Osteocyte (in vitro differentiated cells): ENCODE measurements around the gene ZNF358. TPM values are rescaled to one million over a fixed set of nuclear protein-coding genes. Genes with fewer than 3 reads are reported as not detected.

ENCODE experiments used
- DNase-seq: peaks from one replicate; pipeline ENCODE4 v3.0.0; 2021; ENCODE audit warnings: mixed read lengths; ENCODE audit not compliant: unreplicated experiment; ENCODE audit errors: extremely low spot score
- H3K27ac Mint-ChIP-seq: one replicate; pipeline ENCODE4 v1.8.0; 2021; ENCODE audit warnings: mild to moderate bottlenecking, mixed read lengths; ENCODE audit not compliant: unreplicated experiment
- H3K27me3 Mint-ChIP-seq: one replicate; pipeline ENCODE4 v1.8.0; 2021; ENCODE audit warnings: mixed read lengths; ENCODE audit not compliant: unreplicated experiment
- H3K36me3 Mint-ChIP-seq: one replicate; pipeline ENCODE4 v1.8.0; 2021; ENCODE audit warnings: mixed read lengths; ENCODE audit not compliant: unreplicated experiment
- H3K4me1 Mint-ChIP-seq: one replicate; pipeline ENCODE4 v1.8.0; 2021; ENCODE audit warnings: mixed read lengths; ENCODE audit not compliant: unreplicated experiment
- H3K4me3 Mint-ChIP-seq: one replicate; pipeline ENCODE4 v1.8.0; 2021; ENCODE audit warnings: mild to moderate bottlenecking, moderate library complexity, mixed read lengths; ENCODE audit not compliant: unreplicated experiment
- H3K9me3 Mint-ChIP-seq: one replicate; pipeline ENCODE4 v1.8.0; 2021; ENCODE audit warnings: mixed read lengths; ENCODE audit not compliant: unreplicated experiment
- total RNA-seq: library from RNA; stranded (reverse); gene quantifications from 2 replicates; pipeline ENCODE4 v1.2.1, GENCODE V29; 2021
- TF ChIP-seq, protein P1 (sequence below): fragments of 200-600 bp; sonication (generic); IDR thresholded peaks from 2 replicates; pipeline ENCODE4 v1.5.0; 2021; ENCODE audit warnings: antibody characterized with exemption, mild to moderate bottlenecking, moderate library complexity

The ZNF358 gene
- total RNA-seq, 1 donor from 2014 or later: 93.5 TPM

- H3K36me3 Mint-ChIP-seq: peaks cover 7% of the 10 kb centered on the region
- no peak overlapping the region for H3K4me3 Mint-ChIP-seq
- H3K9me3 Mint-ChIP-seq: no peaks in the 10 kb centered on the region
- TF ChIP-seq, protein P1, sequence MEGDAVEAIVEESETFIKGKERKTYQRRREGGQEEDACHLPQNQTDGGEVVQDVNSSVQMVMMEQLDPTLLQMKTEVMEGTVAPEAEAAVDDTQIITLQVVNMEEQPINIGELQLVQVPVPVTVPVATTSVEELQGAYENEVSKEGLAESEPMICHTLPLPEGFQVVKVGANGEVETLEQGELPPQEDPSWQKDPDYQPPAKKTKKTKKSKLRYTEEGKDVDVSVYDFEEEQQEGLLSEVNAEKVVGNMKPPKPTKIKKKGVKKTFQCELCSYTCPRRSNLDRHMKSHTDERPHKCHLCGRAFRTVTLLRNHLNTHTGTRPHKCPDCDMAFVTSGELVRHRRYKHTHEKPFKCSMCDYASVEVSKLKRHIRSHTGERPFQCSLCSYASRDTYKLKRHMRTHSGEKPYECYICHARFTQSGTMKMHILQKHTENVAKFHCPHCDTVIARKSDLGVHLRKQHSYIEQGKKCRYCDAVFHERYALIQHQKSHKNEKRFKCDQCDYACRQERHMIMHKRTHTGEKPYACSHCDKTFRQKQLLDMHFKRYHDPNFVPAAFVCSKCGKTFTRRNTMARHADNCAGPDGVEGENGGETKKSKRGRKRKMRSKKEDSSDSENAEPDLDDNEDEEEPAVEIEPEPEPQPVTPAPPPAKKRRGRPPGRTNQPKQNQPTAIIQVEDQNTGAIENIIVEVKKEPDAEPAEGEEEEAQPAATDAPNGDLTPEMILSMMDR: no peak
- DNase-seq: no peak
- no peaks in the 10 kb centered on the region for H3K27me3 Mint-ChIP-seq
- H3K4me1 Mint-ChIP-seq: peaks cover 33% of the 10 kb centered on the region
- H3K27ac Mint-ChIP-seq: no peak overlapping the region
Measured at GRCh38 chr19:7520131-7521051, 4.5 kb downstream of the ZNF358 start.

DNA sequence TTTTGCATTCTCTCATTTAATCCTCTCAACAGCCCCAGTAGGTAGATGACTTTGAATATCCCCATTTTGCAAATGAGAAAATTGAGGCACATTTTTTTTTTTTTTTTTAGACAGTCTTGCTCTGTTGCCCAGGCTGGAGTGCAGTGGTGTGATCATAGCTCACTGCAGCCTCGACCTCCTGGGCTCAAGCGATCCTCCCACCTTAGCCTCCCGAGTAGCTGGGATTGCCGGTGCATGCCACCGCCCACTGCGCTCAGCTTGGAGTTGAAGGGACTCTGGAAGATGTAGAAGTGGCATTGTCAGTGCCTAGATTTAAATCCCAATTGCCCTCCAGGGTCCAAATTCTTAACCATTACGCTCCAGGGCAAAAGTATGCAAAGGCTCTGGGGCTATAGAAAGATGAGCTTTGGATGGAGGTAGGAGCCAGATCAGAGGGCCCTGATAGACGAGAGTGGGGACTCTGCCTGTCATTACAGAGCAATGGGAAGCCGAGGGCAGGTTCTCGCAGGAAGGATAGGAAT is 5.7 kb downstream of the ZNF358 start:
- H3K27ac Mint-ChIP-seq: peak overlapping the region; percentile 81
- no peak for DNase-seq
- H3K27me3 Mint-ChIP-seq: no peaks in the 10 kb centered on the region
- peak overlapping the region; percentile 84 for H3K4me3 Mint-ChIP-seq
- peaks cover 10% of the 10 kb centered on the region for H3K36me3 Mint-ChIP-seq
- H3K9me3 Mint-ChIP-seq: no peaks in the 10 kb centered on the region
- TF ChIP-seq, protein P1: no peak
- H3K4me1 Mint-ChIP-seq: peaks cover 29% of the 10 kb centered on the region

DNA sequence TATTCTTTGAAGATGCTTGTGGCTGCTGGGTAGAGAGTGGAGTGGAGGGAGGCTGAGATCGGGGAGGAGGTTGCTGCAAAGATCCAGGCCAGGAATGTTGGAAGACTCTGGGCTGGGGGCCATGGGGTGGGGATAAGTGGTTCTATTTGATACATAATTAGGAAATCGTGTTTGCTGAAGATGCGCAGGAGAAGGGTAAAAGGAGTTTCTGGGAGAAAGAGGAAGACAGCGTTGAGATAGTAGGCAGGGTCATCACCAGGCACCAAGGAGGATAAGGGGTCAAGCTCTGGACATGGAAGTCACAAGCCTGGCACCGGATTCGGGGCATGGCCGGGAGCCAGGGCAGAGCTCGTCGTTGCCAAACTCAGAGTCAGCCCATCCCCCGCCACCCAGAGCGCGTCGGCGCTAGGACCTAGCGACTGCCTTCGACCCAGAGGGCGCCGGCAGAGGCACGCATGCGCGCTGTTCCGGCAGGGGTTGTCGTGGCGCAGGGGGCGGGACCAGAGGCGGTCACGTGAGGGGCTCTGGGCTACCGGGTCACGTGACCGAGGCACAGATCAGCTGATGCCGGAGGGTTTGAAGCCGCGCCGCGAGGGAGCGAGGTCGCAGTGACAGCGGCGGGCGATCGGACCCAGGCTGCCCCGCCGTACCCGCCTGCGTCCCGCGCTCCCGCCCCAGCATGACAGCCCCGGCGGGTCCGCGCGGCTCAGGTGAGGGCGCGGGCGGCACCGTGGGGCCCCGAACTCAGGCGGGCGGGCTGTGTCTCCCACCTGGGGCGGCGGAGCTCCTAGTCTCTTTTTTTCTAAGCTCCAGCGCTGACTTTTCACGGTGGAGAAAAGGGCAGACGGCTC is 6.4 kb downstream of the ZNF358 start, which contains the start of gene MCOLN1:
MCOLN1 (plus strand) TSS at position 553 of the 851 bp plus-strand sequence; CDS start at position 680, 127 bp downstream.
- Mint-ChIP-seq H3K27me3 (no peaks in the 10 kb centered on the region), H3K4me3 (peak within 1 kb of the TSS; percentile 84), H3K4me1 (peaks cover 23% of the 10 kb centered on the region), H3K9me3 (no peaks in the 10 kb centered on the region), H3K36me3 (peaks cover 10% of the 10 kb centered on the region), H3K27ac (peak within 1 kb of the TSS; percentile 81)
- DNase-seq: peak; percentile 100
- TF ChIP-seq, protein P1: no peak

- Mint-ChIP-seq H3K27me3 (no peaks in the 10 kb centered on the region), H3K4me1 (peaks cover 17% of the 10 kb centered on the region), H3K36me3 (peaks cover 10% of the 10 kb centered on the region), H3K4me3 (peak overlapping the region; percentile 78), H3K27ac (no peak overlapping the region), H3K9me3 (no peaks in the 10 kb centered on the region)
- DNase-seq: no peak
- TF ChIP-seq, protein P1: no peak
Measured at GRCh38 chr19:7522923-7523667, 7.2 kb downstream of the ZNF358 start.
